ENCODE results near the gene MPC1L.

The MPC1L gene

DNA sequence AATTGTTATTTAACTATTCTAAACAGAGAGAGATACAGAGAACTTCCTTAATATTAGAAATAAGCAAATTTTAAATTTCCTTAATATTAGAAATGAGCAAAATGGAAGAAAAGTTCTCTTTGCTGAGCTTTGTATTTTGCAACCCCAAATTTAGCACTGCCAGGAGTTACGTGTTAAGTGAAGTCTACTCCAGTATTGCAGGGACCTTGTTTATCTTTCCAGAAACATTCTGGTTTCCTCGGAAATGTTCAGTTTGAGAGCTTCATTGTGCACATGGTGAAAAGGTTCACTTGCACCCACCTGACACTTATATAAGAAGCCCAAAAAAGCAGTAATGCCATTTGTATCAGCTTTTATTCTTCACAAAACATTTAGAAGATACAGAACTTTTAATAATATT lies 30.3 kb downstream of the MPC1L start:
- TF ChIP-seq, protein P1, sequence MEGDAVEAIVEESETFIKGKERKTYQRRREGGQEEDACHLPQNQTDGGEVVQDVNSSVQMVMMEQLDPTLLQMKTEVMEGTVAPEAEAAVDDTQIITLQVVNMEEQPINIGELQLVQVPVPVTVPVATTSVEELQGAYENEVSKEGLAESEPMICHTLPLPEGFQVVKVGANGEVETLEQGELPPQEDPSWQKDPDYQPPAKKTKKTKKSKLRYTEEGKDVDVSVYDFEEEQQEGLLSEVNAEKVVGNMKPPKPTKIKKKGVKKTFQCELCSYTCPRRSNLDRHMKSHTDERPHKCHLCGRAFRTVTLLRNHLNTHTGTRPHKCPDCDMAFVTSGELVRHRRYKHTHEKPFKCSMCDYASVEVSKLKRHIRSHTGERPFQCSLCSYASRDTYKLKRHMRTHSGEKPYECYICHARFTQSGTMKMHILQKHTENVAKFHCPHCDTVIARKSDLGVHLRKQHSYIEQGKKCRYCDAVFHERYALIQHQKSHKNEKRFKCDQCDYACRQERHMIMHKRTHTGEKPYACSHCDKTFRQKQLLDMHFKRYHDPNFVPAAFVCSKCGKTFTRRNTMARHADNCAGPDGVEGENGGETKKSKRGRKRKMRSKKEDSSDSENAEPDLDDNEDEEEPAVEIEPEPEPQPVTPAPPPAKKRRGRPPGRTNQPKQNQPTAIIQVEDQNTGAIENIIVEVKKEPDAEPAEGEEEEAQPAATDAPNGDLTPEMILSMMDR (IDR thresholded peaks at IDR 0.05; ENCODE audit: poor library complexity, severe bottlenecking): no peak
- DNase-seq (ENCODE audit: low spot score) (no peak), ATAC-seq (ENCODE audit: low read depth) (no peak)
- Histone ChIP-seq H3K9me3 (ENCODE audit: severe bottlenecking) (no peaks in the 10 kb centered on the region), H3K36me3 (ENCODE audit: low read depth) (peaks cover 6% of the 10 kb centered on the region; the same call in 1 of the 2 replicates), H3K27ac (ENCODE audit: poor library complexity, severe bottlenecking) (no peak overlapping the region), H3K4me3 (ENCODE audit: severe bottlenecking) (no peak overlapping the region), H3K27me3 (ENCODE audit: insufficient read depth, poor library complexity, severe bottlenecking) (no peaks in the 10 kb centered on the region), H3K4me1 (ENCODE audit: insufficient read depth, poor library complexity, severe bottlenecking) (no peaks in the 10 kb centered on the region)

DNA sequence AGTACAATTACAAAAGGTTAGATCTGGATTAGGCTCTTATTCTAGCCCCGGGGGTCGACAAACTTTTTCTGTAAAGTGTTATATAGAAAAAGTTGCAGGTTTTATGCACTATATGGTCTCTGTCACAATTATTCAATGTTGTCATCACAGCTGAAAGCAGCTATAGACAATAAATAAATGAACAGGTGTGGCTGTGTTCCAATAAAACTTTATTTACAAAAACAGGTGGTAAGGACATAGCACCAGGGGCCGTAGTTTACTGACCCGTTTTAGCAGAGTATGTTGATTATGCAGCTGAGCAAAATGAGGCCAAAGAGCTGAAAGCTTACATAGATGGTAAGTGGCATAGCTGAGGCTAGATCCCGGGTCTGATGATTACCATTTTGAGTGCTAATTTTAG lies 37.2 kb downstream of the MPC1L start:
- Histone ChIP-seq H3K4me3 (ENCODE audit: severe bottlenecking) (no peak overlapping the region), H3K9me3 (ENCODE audit: severe bottlenecking) (no peaks in the 10 kb centered on the region), H3K36me3 (ENCODE audit: low read depth) (peaks cover 17% of the 10 kb centered on the region), H3K27ac (ENCODE audit: poor library complexity, severe bottlenecking) (no peak overlapping the region), H3K4me1 (ENCODE audit: insufficient read depth, poor library complexity, severe bottlenecking) (no peaks in the 10 kb centered on the region), H3K27me3 (ENCODE audit: insufficient read depth, poor library complexity, severe bottlenecking) (no peaks in the 10 kb centered on the region)
- TF ChIP-seq, protein P1 (IDR thresholded peaks at IDR 0.05; ENCODE audit: poor library complexity, severe bottlenecking): no peak
- ATAC-seq (ENCODE audit: low read depth): no peak
- DNase-seq (ENCODE audit: low spot score): no peak

DNA sequence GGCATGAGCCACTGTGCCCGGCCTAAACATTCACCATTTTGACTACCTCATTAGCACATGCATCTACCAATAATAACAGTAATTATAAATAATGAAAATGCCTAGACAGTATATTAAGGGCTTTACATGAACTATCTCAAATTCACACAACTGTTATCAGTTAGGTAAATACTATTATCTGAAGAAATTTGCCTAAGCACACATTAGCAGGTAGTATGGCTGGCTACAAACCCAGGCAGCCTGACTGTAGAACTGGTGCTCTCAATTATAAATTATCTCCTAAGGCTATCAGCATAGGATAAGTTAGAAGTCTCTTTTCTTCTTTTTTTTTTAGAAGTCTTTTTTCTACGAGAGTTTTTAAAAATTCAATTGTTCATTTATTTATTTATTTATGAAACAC lies 38.3 kb downstream of the MPC1L start:
- Histone ChIP-seq H3K36me3 (ENCODE audit: low read depth) (peaks cover 17% of the 10 kb centered on the region), H3K27me3 (ENCODE audit: insufficient read depth, poor library complexity, severe bottlenecking) (no peaks in the 10 kb centered on the region), H3K9me3 (ENCODE audit: severe bottlenecking) (no peaks in the 10 kb centered on the region), H3K27ac (ENCODE audit: poor library complexity, severe bottlenecking) (no peak overlapping the region), H3K4me3 (ENCODE audit: severe bottlenecking) (no peak overlapping the region), H3K4me1 (ENCODE audit: insufficient read depth, poor library complexity, severe bottlenecking) (no peaks in the 10 kb centered on the region)
- TF ChIP-seq, protein P1 (IDR thresholded peaks at IDR 0.05; ENCODE audit: poor library complexity, severe bottlenecking): no peak
- ATAC-seq (ENCODE audit: low read depth) (no peak), DNase-seq (ENCODE audit: low spot score) (no peak)

DNA sequence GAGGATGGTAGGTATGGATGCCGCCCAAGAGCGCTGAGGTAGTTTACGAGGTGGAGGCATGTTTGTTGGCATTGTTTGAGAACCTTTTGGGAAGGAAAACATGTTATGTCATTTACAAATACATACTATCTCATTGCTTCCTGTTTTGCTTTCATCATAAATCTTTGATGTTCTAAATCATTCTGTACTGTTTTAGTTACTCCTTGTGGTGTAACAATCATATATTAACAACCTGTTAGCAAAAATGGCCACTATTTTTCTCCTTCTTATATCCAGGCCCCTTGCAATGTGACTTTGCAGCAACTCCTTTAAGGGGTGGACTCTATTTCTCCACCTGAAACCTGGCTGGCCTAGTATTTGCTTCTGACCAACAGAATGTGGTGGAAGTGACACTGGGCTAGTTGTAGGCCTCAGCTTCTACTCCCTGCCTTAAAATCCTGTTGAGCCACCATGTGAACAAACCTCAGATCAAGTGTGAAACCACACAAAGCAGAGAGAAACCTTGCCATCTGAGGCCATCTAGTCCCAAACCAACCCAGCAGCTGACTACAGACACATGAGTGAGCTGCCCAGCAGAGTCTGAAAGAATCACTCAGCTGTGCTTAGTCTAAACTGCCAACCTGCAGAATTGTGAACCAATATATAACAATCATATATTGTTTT lies 40.0 kb downstream of the MPC1L start:
- Histone ChIP-seq H3K27me3 (ENCODE audit: insufficient read depth, poor library complexity, severe bottlenecking) (no peaks in the 10 kb centered on the region), H3K9me3 (ENCODE audit: severe bottlenecking) (no peaks in the 10 kb centered on the region), H3K4me1 (ENCODE audit: insufficient read depth, poor library complexity, severe bottlenecking) (no peaks in the 10 kb centered on the region), H3K4me3 (ENCODE audit: severe bottlenecking) (no peak overlapping the region), H3K27ac (ENCODE audit: poor library complexity, severe bottlenecking) (no peak overlapping the region), H3K36me3 (ENCODE audit: low read depth) (peaks cover 17% of the 10 kb centered on the region)
- DNase-seq (ENCODE audit: low spot score) (no peak), ATAC-seq (ENCODE audit: low read depth) (no peak)
- TF ChIP-seq, protein P1 (IDR thresholded peaks at IDR 0.05; ENCODE audit: poor library complexity, severe bottlenecking): no peak

DNA sequence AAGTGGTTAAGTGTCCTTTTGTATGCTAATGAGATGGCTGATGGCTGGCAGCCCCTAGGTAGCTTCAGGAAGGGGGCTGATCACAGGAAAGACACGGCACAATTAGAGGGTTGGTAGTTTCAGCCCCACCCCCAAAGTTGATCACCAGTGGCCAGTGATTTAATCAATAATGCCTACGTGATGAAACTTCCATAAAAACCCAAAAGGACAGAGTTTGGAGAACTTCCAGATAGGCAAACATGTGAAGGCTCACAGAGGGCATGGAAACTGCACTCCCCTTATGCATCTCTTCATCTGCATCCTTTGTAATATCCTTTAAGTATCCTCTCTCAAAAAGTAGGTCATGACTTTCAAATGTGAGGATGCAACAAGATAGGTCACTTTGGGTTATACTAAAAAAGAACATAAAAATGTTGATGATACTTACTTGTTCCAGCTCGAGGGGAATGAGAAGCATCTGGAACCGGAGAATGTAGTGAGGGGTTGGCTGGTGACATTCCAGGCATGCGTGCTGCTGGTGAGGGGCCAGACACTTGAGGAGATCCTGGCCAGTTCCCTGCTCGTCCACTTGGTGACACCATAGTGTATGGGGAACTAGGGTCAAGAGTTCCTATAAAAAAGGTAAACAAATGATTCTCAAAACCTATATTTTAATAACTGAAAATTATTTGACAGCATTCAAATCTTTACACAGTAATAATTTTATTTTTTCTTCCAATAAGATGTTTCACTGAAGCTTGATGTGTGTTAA lies 40.8 kb downstream of the MPC1L start:
- Histone ChIP-seq H3K27me3 (ENCODE audit: insufficient read depth, poor library complexity, severe bottlenecking) (no peaks in the 10 kb centered on the region), H3K9me3 (ENCODE audit: severe bottlenecking) (no peaks in the 10 kb centered on the region), H3K36me3 (ENCODE audit: low read depth) (peaks cover 24% of the 10 kb centered on the region), H3K4me3 (ENCODE audit: severe bottlenecking) (no peak overlapping the region), H3K4me1 (ENCODE audit: insufficient read depth, poor library complexity, severe bottlenecking) (no peaks in the 10 kb centered on the region), H3K27ac (ENCODE audit: poor library complexity, severe bottlenecking) (no peak overlapping the region)
- no peak for DNase-seq (ENCODE audit: low spot score)
- TF ChIP-seq, protein P1 (IDR thresholded peaks at IDR 0.05; ENCODE audit: poor library complexity, severe bottlenecking): no peak
- ATAC-seq (ENCODE audit: low read depth): no peak

Data from RWPE2 (cell line).